Neutrophil (primary cell): ENCODE measurements around the gene TSNAX.

Experiments used
- H3K27ac ChIP-seq: fragments of 200-600 bp; sonication (generic); 2 replicates; pipeline ENCODE4 v1.5.1; 2016; ENCODE audit warnings: mild to moderate bottlenecking, moderate library complexity
- H3K27me3 ChIP-seq: fragments of 200-600 bp; sonication (generic); 2 replicates; pipeline ENCODE4 v1.6.0; 2016; ENCODE audit warnings: mild to moderate bottlenecking
- H3K36me3 ChIP-seq: fragments of 200-600 bp; sonication (generic); 2 replicates; pipeline ENCODE4 v1.5.1; 2017
- H3K4me1 ChIP-seq, 2 experiments: fragments of 200-600 bp in 1 of 2; sonication (generic) in 1 of 2; 1 replicate in 1 of 2; 2 replicates in 1 of 2; pipeline versions ENCODE4 v1.5.1 to v1.6.1; 2013 to 2016; ENCODE audit warnings: low read depth in 1 of 2, low read length in 1 of 2, mild to moderate bottlenecking in 1 of 2, moderate library complexity in 1 of 2; ENCODE audit not compliant: control insufficient read depth in 1 of 2, insufficient read depth in 1 of 2
- H3K4me3 ChIP-seq, 2 experiments: fragments of 200-600 bp in 1 of 2; sonication (generic) in 1 of 2; 1 replicate in 1 of 2; 2 replicates in 1 of 2; pipeline ENCODE4 v1.5.1; 2013 to 2016; ENCODE audit warnings: low read depth in 1 of 2, low read length in 1 of 2, mild to moderate bottlenecking in 1 of 2, moderate library complexity in 1 of 2
- H3K9me3 ChIP-seq: fragments of 200-600 bp; sonication (generic); 2 replicates; pipeline ENCODE4 v1.5.1; 2016
- TF ChIP-seq, protein P1 (sequence below): fragments of 200-600 bp; sonication (generic); IDR thresholded peaks from 2 replicates; pipeline ENCODE4 v1.5.1; 2016; ENCODE audit warnings: antibody characterized with exemption

Gene TSNAX

DNA sequence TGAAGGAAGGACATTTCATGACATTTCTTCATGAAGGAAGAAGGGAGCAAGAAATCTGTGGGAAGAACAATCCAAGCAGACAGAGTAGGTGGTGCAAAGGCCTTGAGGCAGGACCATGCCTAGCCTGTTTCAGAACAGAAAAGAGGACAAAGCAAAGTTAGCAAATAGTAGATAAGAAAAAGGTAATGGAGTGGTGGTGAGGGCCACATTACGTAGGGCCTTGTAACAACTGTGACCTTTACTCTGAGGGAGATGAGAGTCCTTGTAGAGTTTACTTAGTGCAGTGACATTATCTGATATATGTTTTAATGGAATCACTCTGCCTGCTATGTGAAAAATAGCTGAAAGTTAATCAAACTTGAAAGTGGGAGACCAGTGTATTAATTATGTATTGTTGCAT lies 6.4 kb upstream of the TSNAX start:
- H3K4me3 ChIP-seq = no peak overlapping the region
- TF ChIP-seq, protein P1, sequence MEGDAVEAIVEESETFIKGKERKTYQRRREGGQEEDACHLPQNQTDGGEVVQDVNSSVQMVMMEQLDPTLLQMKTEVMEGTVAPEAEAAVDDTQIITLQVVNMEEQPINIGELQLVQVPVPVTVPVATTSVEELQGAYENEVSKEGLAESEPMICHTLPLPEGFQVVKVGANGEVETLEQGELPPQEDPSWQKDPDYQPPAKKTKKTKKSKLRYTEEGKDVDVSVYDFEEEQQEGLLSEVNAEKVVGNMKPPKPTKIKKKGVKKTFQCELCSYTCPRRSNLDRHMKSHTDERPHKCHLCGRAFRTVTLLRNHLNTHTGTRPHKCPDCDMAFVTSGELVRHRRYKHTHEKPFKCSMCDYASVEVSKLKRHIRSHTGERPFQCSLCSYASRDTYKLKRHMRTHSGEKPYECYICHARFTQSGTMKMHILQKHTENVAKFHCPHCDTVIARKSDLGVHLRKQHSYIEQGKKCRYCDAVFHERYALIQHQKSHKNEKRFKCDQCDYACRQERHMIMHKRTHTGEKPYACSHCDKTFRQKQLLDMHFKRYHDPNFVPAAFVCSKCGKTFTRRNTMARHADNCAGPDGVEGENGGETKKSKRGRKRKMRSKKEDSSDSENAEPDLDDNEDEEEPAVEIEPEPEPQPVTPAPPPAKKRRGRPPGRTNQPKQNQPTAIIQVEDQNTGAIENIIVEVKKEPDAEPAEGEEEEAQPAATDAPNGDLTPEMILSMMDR = no peak
- no peaks in the 10 kb centered on the region for H3K9me3 ChIP-seq
- no peak overlapping the region for H3K27ac ChIP-seq
- no peaks in the 10 kb centered on the region for H3K27me3 ChIP-seq
- H3K4me1 ChIP-seq = peaks cover 27 to 29% of the 10 kb centered on the region in 2 experiments
- H3K36me3 ChIP-seq = no peaks in the 10 kb centered on the region

DNA sequence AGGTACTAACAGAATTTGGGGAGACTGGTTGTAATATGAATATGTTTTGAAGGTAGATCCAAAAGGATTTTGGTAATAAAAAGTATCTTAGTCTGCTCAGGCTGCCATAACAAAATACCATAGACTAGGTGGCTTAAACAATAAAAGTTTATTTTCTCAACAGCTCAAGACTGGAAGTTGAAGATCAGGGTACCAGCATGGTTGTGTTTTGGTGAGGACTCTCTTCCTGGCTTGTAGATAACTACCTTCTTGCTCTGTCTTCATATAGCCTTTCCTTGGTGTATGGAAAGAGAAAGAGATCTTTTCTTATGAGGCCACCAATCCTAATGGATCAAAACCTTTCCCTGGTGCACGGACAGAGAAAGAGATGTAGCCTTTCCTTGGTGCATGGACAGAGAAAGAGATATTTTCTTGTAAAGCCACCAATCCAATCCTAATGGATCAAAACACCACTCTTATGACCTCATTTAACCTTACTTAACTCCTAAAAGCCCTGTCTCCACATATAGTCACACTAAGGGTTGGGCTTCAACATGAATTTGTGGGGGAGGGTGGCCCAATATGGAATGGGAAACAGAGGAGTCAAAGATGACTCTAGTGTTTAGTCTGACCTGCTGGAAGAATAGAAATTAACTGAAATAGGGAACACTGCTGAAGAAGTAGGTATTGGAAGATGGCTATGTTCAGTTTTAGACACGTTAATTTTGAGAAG lies 5.4 kb upstream of the TSNAX start:
- H3K36me3 ChIP-seq = no peaks in the 10 kb centered on the region
- peak overlapping the region in 1 of 2 experiments; percentile 26 for H3K4me3 ChIP-seq
- no peaks in the 10 kb centered on the region for H3K9me3 ChIP-seq
- TF ChIP-seq, protein P1 = no peak
- H3K4me1 ChIP-seq = peaks cover 35 to 39% of the 10 kb centered on the region in 2 experiments
- H3K27me3 ChIP-seq = no peaks in the 10 kb centered on the region
- peak overlapping the region; percentile 68 for H3K27ac ChIP-seq

DNA sequence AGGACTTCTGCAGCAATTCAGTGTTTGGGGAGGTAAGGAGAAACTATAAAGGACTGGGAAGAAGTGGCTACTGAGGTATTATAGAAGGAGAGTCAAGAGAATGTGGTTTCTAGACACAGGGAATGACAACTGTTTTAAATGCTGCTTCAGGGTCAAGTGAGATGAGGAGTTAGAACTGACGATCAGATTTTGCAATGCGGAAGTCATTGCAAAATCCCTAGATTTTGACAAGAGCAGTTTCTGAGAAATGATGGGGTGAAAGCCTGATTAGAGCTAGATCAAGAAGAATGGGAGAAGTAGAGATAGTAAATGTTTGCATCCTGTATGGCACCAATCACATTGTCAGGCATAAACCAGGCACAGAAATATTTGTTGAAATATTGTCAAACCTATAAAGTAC lies 4.7 kb upstream of the TSNAX start:
- Histone ChIP-seq H3K4me1 (peaks cover 39 to 40% of the 10 kb centered on the region in 2 experiments), H3K27ac (peak overlapping the region; percentile 68), H3K27me3 (no peaks in the 10 kb centered on the region), H3K9me3 (no peaks in the 10 kb centered on the region), H3K4me3 (peak overlapping the region; percentile 24 to 26), H3K36me3 (no peaks in the 10 kb centered on the region)
- TF ChIP-seq, protein P1 = no peak

DNA sequence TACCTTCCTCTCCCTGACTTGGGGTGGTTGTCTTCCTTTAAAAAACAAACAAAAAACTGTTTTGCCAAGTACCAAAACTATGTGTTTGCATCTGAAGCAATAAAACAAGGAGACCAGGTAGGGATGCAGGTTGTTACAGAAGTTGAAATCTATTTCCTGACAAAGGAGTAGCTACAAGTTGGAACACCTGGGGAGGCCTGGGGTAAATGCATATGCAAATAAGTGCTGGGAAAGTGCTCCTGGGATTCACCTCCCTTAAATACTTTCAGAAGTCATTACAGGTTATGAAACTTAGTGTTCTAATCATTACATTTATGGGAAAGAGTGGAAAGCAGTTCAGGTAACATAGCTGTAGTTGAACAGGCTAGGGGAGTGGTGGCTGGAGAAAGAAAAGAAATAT lies 1.9 kb upstream of the TSNAX start:
- Histone ChIP-seq H3K27ac (peak overlapping the region; percentile 93), H3K36me3 (no peaks in the 10 kb centered on the region), H3K4me3 (no peak overlapping the region), H3K27me3 (no peaks in the 10 kb centered on the region), H3K4me1 (peaks cover 66 to 67% of the 10 kb centered on the region in 2 experiments), H3K9me3 (no peaks in the 10 kb centered on the region)
- TF ChIP-seq, protein P1 = no peak

DNA sequence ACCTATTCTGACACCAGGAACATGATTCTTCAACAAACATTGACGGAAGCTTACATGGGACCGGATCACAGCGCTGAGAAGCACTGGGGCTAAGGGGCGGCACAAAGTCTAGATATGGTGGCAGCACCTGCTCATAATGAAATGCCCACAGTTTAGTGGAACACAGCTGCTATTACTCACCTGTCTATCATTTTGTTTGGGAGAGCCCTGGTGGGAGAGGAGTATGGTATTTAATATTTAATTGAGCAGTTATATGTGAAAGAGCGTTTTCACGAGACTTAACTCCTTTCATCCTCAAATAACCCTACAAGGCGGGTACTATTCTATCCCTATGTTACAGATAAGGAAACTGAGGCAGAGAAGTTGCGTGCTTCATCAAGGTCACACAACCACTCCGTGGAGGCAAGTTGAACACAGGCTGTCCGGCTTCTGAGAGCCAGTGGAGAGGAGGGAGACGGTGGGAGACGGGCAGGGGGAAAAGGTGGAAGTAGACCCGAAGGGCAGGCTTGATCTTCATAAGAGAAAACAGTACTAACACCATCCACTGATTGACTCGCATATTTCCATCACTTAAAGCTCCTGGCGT lies 790 bp upstream of the TSNAX start:
- Histone ChIP-seq H3K27ac (peak overlapping the region; percentile 93), H3K9me3 (no peaks in the 10 kb centered on the region), H3K4me1 (peaks cover 69 to 74% of the 10 kb centered on the region in 2 experiments), H3K36me3 (no peaks in the 10 kb centered on the region), H3K4me3 (peak overlapping the region; percentile 72 to 79), H3K27me3 (no peaks in the 10 kb centered on the region)
- TF ChIP-seq, protein P1 = no peak
